A549 (cell line): ENCODE measurements around the gene ACAP1. TPM values are rescaled to one million over a fixed set of nuclear protein-coding genes. Genes with fewer than 3 reads are reported as not detected.

Source experiments
- ATAC-seq, 2 experiments: fragments of 200-7000 bp in 1 of 2; fragments of >200 bp in 1 of 2; cut with Nextera tagmentation in 1 of 2; cut with Tn5 transposase in 1 of 2; 3 replicates each; pipeline versions ENCODE4 v1.8.0 to v1.9.1; 2018 to 2020; ENCODE audit warnings: mild to moderate bottlenecking in 1 of 2, moderate library complexity in 1 of 2
- CTCF ChIA-PET: fragments of 300-600 bp; sonication (Branson Sonifier 250); formaldehyde crosslinking; extraction: SDS; loops from one replicate; lab custom pipeline; 2021; ENCODE audit warnings: antibody characterized with exemption, inconsistent platforms; lab: Yijun Ruan, JAX
- POLR2A ChIA-PET: fragments of 350-600 bp; formaldehyde crosslinking; extraction: SDS; loops from one replicate; lab custom pipeline; 2021; ENCODE audit warnings: antibody characterized with exemption, inconsistent platforms; lab: Yijun Ruan, JAX
- DNase-seq, 2 experiments: peaks; one replicate each; pipeline versions ENCODE4 v3.0.0 to v3.0.0-alpha.2; 2011 to 2016; ENCODE audit warnings: low read depth in 1 of 2, low spot score in 1 of 2
- FAIRE-seq: peaks from 2 replicates; lab custom pipeline; 2011; peaks lifted over from hg19 to GRCh38; lab: Jason Lieb, UNC
- H3K27ac ChIP-seq, 2 experiments: fragments of >200 bp; sonication (Bioruptor Twin); formaldehyde crosslinking; 3 replicates each; pipeline ENCODE4 v1.5.1; 2016 to 2017
- H3K4me1 ChIP-seq: fragments of >200 bp; sonication (Bioruptor Twin); formaldehyde crosslinking; 3 replicates; pipeline ENCODE4 v1.6.1; 2016
- H3K4me2 ChIP-seq: fragments of >200 bp; sonication (Bioruptor Twin); formaldehyde crosslinking; 3 replicates; pipeline ENCODE4 v1.6.1; 2016
- H3K4me3 ChIP-seq: fragments of >200 bp; sonication (Bioruptor Twin); formaldehyde crosslinking; 3 replicates; pipeline ENCODE4 v1.5.1; 2016
- H3K9me3 ChIP-seq: fragments of >200 bp; sonication (Bioruptor Twin); formaldehyde crosslinking; 3 replicates; pipeline ENCODE4 v1.6.1; 2016
- BCL3 ChIP-seq: fragments of >200 bp; sonication (Bioruptor Twin); formaldehyde crosslinking; IDR thresholded peaks from 3 replicates; pipeline ENCODE4 v1.6.1; 2016
- CBX8 ChIP-seq: fragments of 200-600 bp; sonication (generic); IDR thresholded peaks from 2 replicates; pipeline ENCODE4 v1.6.1; 2016
- CHD2 ChIP-seq: fragments of 150-350 bp; IDR thresholded peaks from 2 replicates; pipeline ENCODE4 v1.6.1; 2014; ENCODE audit warnings: low read length; ENCODE audit not compliant: partially characterized antibody
- EP300 ChIP-seq, 2 experiments: fragments of >200 bp; sonication (Bioruptor Twin); formaldehyde crosslinking; IDR thresholded peaks; 2 replicates in 1 of 2; 3 replicates in 1 of 2; pipeline ENCODE4 v1.6.1; 2016 to 2017
- FOSB ChIP-seq: fragments of 250-450 bp; sonication (Bioruptor Pico); IDR thresholded peaks from 2 replicates; pipeline ENCODE4 v1.5.0; 2020; ENCODE audit warnings: mild to moderate bottlenecking, moderate library complexity
- HDAC2 ChIP-seq: fragments of 200-600 bp; sonication (generic); IDR thresholded peaks from 2 replicates; pipeline ENCODE4 v1.6.1; 2016
- HES2 ChIP-seq: fragments of >200 bp; sonication (Bioruptor Twin); formaldehyde crosslinking; IDR thresholded peaks from 2 replicates; pipeline ENCODE4 v1.6.1; 2016
- HOXB13 ChIP-seq: fragments of 250-450 bp; sonication (Bioruptor Pico); IDR thresholded peaks from 2 replicates; pipeline ENCODE4 v1.5.0; 2020; ENCODE audit warnings: low read depth, mild to moderate bottlenecking, moderate library complexity
- HOXB5 ChIP-seq: fragments of 250-450 bp; sonication (Bioruptor Pico); IDR thresholded peaks from 2 replicates; pipeline ENCODE4 v1.5.0; 2020; ENCODE audit warnings: mild to moderate bottlenecking, moderate library complexity
- JUN ChIP-seq, 2 experiments: fragments of >200 bp; sonication (Bioruptor Twin); formaldehyde crosslinking; IDR thresholded peaks; 2 replicates in 1 of 2; 3 replicates in 1 of 2; pipeline ENCODE4 v1.6.1; 2016 to 2017
- KDM1A ChIP-seq: fragments of 200-600 bp; sonication (generic); IDR thresholded peaks from 2 replicates; pipeline ENCODE4 v1.6.1; 2016; ENCODE audit warnings: low read depth, mild to moderate bottlenecking
- KDM5A ChIP-seq: fragments of 200-600 bp; sonication (generic); IDR thresholded peaks from 2 replicates; pipeline ENCODE4 v1.6.1; 2016; ENCODE audit warnings: antibody characterized with exemption, mild to moderate bottlenecking
- MAFK ChIP-seq: fragments of 450-650 bp; IDR thresholded peaks from 2 replicates; pipeline ENCODE4 v1.6.1; 2014; ENCODE audit not compliant: partially characterized antibody
- MAX ChIP-seq: IDR thresholded peaks from 2 replicates; pipeline ENCODE4 v1.6.1; 2012
- MAZ ChIP-seq: fragments of 150-350 bp; IDR thresholded peaks from 2 replicates; pipeline ENCODE4 v1.6.1; 2014; ENCODE audit warnings: antibody characterized with exemption, low read depth, low read length, borderline replicate concordance
- PHF8 ChIP-seq: fragments of 200-600 bp; sonication (generic); IDR thresholded peaks from 2 replicates; pipeline ENCODE4 v1.6.1; 2016; ENCODE audit warnings: low read depth, mild to moderate bottlenecking, antibody characterized with exemption, moderate library complexity, borderline replicate concordance
- POLR2A ChIP-seq: IDR thresholded peaks from 2 replicates; pipeline ENCODE4 v1.6.1; 2012; ENCODE audit warnings: mild to moderate bottlenecking, low read length
- POLR2AphosphoS2 ChIP-seq: conservative IDR thresholded peaks from 2 replicates; pipeline ENCODE4 v1.6.1; 2012; ENCODE audit warnings: low read length, improper control_type of control experiment, inconsistent platforms
- RARB ChIP-seq: fragments of 250-450 bp; sonication (Bioruptor Pico); IDR thresholded peaks from 2 replicates; pipeline ENCODE4 v1.8.0; 2021; ENCODE audit warnings: mild to moderate bottlenecking, moderate library complexity
- RFX5 ChIP-seq: fragments of 450-650 bp; IDR thresholded peaks from 2 replicates; pipeline ENCODE4 v1.7.1; 2014; ENCODE audit warnings: antibody characterized with exemption, mild to moderate bottlenecking, moderate library complexity
- SREBF2 ChIP-seq: fragments of 450-650 bp; IDR thresholded peaks from 2 replicates; pipeline ENCODE4 v1.6.1; 2014; ENCODE audit warnings: mild to moderate bottlenecking, moderate library complexity
- TFCP2L1 ChIP-seq: fragments of 250-450 bp; sonication (Bioruptor Pico); IDR thresholded peaks from 2 replicates; pipeline ENCODE4 v1.5.0; 2021; ENCODE audit warnings: mild to moderate bottlenecking
- ZC3H11A ChIP-seq: fragments of 450-650 bp; IDR thresholded peaks from 2 replicates; pipeline ENCODE4 v1.6.1; 2014; ENCODE audit warnings: antibody characterized with exemption, mild to moderate bottlenecking
- ZSCAN20 ChIP-seq: fragments of 250-450 bp; sonication (Bioruptor Pico); IDR thresholded peaks from 2 replicates; pipeline ENCODE4 v1.8.0; 2022; ENCODE audit warnings: mild to moderate bottlenecking, moderate library complexity
- WGBS: methylation state at CpG from one replicate; pipeline ENCODE4 v1.1.6; 2017; ENCODE audit errors: missing lambda C conversion rate; 5-methylcytosine and 5-hydroxymethylcytosine counted together
- polyA plus RNA-seq, 4 experiments: library from polyadenylated mRNA; depleted of rRNA in 3 of 4; stranded (reverse); fragments of >200 nt; fragmentation: RNase III in 1 of 4; extraction: RNeasy Plus Mini Kit Qiagen cat#74134 plus additional on column Dnase treatment in 1 of 4; gene quantifications; 2 replicates in 3 of 4; 3 replicates in 1 of 4; pipeline ENCODE4 v1.2.3, GENCODE V29; 2011 to 2017

Gene ACAP1
- polyA plus RNA-seq, 2 of the 4 experiments (the other 2 are of a cell fraction) = 0.41 to 1.3 TPM

GRCh38 chr17:7391307-7391706, 55.0 kb downstream of the ACAP1 start:
- FAIRE-seq (no peak), ATAC-seq (no peak), DNase-seq (no peak)
- Histone ChIP-seq H3K9me3 (no peaks in the 10 kb centered on the region), H3K4me2 (no peak overlapping the region), H3K4me3 (no peak overlapping the region), H3K4me1 (peaks cover 10% of the 10 kb centered on the region; the same call in 1 of the 3 replicates), H3K27ac (no peak overlapping the region)
- CTCF ChIA-PET = interaction anchor here (0.8 to 17.1 kb wide), 5 partner anchors 23 to 67 kb away, joined by 3 to 139 read pairs (median 3); partner anchors contain the start of genes KCTD11, TMEM102 and TMEM95
- no peak for TF ChIP-seq POLR2AphosphoS2
- POLR2A ChIA-PET = no interaction called here
- WGBS = 81% methylated on average over 2 of the region's 2 CpGs

- peak overlapping the region; percentile 88 for H3K4me2 ChIP-seq
- no peak for TF ChIP-seq RFX5
- TF ChIP-seq TFCP2L1 (CRISPR knock-in tag) = no peak
- TF ChIP-seq PHF8 = no peak
- no peak for TF ChIP-seq HDAC2
- no peak for TF ChIP-seq SREBF2
- no peak for TF ChIP-seq ZC3H11A
- no peak for TF ChIP-seq POLR2A
- TF ChIP-seq FOSB (CRISPR knock-in tag) = no peak
- no peak for TF ChIP-seq BCL3
- TF ChIP-seq KDM1A = no peak
- no peak for TF ChIP-seq ZSCAN20
- no peak for TF ChIP-seq EP300 (IDR thresholded peaks at IDR 0.05)
- TF ChIP-seq CBX8 = no peak
- TF ChIP-seq, all 56 proteins: peak for 0
- ATAC-seq = no peak
- no peak for DNase-seq
- 95% methylated on average over 31 of the region's 42 CpGs for WGBS
- ChIA-PET CTCF (interaction anchor here (1.3 to 17.1 kb wide), 5 partner anchors 10 to 44 kb away, joined by 3 to 139 read pairs (median 12); partner anchors contain the start of genes KCTD11, TMEM102, TMEM256 and TMEM95), POLR2A (interaction anchor here (1.0 to 1.1 kb wide), 2 partner anchors 22 to 91 kb away, joined by 3 to 5 read pairs; partner anchors contain the start of gene POLR2A)
- peak overlapping the region; percentile 71 for H3K4me3 ChIP-seq
- no peak for FAIRE-seq
- peaks cover 10% of the 10 kb centered on the region; the same call in 1 of the 3 replicates for H3K4me1 ChIP-seq
- H3K27ac ChIP-seq = peak overlapping the region; percentile 83 to 92; a peak in 4 of 6 replicates
- H3K9me3 ChIP-seq = no peaks in the 10 kb centered on the region
Observed at GRCh38 chr17:7392696-7393612, 56.6 kb downstream of the ACAP1 start.

- peak in 1 of 2 experiments; percentile 51 for DNase-seq
- peak overlapping the region; percentile 71 for H3K4me3 ChIP-seq
- H3K4me1 ChIP-seq = peaks cover 10% of the 10 kb centered on the region; the same call in 1 of the 3 replicates
- no peaks in the 10 kb centered on the region for H3K9me3 ChIP-seq
- ChIA-PET POLR2A (interaction anchor here (0.6 to 2.9 kb wide), 12 partner anchors 10 to 167 kb away, joined by 3 to 26 read pairs (median 4); partner anchors contain the start of genes KCTD11, NEURL4, POLR2A and TMEM102), CTCF (interaction anchor here (1.2 to 17.1 kb wide), 5 partner anchors 9 to 167 kb away, joined by 5 to 139 read pairs (median 12); partner anchors contain the start of genes KCTD11, TMEM102, TMEM256 and TMEM95)
- H3K4me2 ChIP-seq = peak overlapping the region; percentile 88
- no peak for FAIRE-seq
- H3K27ac ChIP-seq = peak overlapping the region; percentile 83 to 92
- 27% methylated on average over 46 of the region's 48 CpGs for WGBS
- ATAC-seq = peak; percentile 41 to 56; a peak in 5 of 6 replicates
- TF ChIP-seq RFX5 (no peak), MAX (0 out of 2 replicates have a peak, but pooled peaks have one; percentile 29), HDAC2 (no peak), JUN (IDR thresholded peaks at IDR 0.05) (no peak), MAFK (no peak), KDM5A (no peak), SREBF2 (no peak), PHF8 (0 out of 2 replicates have a peak, but pooled peaks have one; percentile 23), HOXB13 (no peak), RARB (CRISPR knock-in tag) (no peak), CHD2 (no peak), MAZ (no peak), HES2 (no peak), HOXB5 (CRISPR knock-in tag) (no peak)
Observed at GRCh38 chr17:7393613-7394451, 57.5 kb downstream of the ACAP1 start.
